CD4-positive, alpha-beta T cell treated with Interleukin-17A for 1 hour (primary cell): ENCODE measurements around the gene CSNK1G1.
"Not testable (repeated sequence)": the region's sequence is repeated elsewhere in the genome, so short reads cannot be mapped to it uniquely, and the experiment has no call there.

Source experiments
- DNase-seq: peaks from one replicate; pipeline ENCODE4 v3.0.0-alpha.2; 2020

CSNK1G1 gene

DNA sequence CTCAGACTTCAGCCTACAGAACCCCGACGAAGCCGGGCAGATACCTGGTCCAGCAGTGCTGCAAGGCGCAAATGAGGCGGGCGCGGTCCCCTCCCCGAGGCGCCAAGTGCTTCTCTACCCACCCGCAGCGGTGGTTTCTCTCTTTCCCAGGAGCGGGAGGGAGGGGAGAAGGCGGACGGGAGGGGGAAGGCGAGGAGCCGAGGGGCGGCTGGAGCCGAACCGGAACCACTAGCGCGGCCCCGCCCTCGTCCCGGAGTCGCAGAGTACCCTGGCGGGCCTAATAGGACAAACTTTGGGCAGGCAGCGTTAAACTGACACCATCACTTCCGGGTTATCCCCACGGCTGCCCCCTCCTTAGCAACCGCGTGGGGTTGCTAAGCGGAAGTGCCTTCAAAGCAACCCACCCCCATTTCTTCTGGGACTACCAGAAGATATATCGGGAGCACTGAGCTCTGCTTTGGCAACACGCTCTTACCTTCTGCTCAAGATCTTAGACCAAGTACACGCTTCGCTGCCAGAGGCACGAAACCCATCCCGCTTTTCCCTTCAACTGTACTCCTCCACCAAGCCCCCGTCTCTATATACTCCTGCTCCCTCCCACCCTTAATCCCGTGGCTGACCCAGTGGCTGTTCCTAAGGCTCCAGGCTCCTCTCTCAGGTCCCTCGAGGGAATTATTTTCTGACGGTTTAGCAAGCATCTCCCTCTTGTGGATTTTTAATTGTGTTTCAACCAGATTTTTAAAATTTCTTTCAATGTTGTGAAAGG lies at the start of gene CSNK1G1:
CSNK1G1 (minus strand) TSS at position 230 of the 766 bp plus-strand sequence. CDS start 55,674 bp downstream, outside the sequence.
- DNase-seq, result peak; percentile 95

- no peak for DNase-seq
These were observed 44.6 kb upstream of the CSNK1G1 start for GRCh38 chr15:64400583-64400982.

GRCh38 chr15:64398575-64398974 lies 42.6 kb upstream of the CSNK1G1 start:
- DNase-seq, result no peak

- DNase-seq, result no peak
These were observed 40.8 kb upstream of the CSNK1G1 start for GRCh38 chr15:64396789-64397188.

- DNase-seq, result not testable (repeated sequence)
These were observed 36.5 kb upstream of the CSNK1G1 start for GRCh38 chr15:64392471-64392870.

- no peak for DNase-seq
These were observed 33.1 kb upstream of the CSNK1G1 start for GRCh38 chr15:64389036-64389435.

- peak; percentile 97 for DNase-seq
These were observed 31.7 kb upstream of the CSNK1G1 start, which contains the start of gene TRIP4 for GRCh38 chr15:64387562-64388168. Gene TRIP4 (plus strand): TSS chr15:64387836. CDS start chr15:64387864, 28 bp downstream.

GRCh38 chr15:64386291-64386690 lies 30.3 kb upstream of the CSNK1G1 start:
- no peak for DNase-seq

DNA sequence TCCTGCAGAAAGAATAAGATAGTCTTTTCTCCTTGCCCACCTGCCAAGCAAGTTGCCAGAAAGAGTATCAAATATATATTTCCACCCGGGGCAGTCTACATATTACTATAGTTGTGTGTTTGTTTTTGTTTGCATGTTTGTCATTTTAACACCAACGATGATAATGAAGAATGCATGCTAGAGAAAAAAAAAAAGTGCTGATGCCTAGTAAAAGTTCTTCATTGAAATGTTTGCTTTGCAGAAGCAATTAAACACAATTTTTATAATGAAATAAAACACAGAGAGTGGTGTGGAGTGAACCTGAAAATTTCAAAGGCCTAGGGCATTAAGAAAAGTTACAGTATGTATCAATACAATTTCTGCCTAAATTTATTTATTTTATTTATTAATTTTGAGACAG lies 27.8 kb upstream of the CSNK1G1 start:
- no peak for DNase-seq

DNA sequence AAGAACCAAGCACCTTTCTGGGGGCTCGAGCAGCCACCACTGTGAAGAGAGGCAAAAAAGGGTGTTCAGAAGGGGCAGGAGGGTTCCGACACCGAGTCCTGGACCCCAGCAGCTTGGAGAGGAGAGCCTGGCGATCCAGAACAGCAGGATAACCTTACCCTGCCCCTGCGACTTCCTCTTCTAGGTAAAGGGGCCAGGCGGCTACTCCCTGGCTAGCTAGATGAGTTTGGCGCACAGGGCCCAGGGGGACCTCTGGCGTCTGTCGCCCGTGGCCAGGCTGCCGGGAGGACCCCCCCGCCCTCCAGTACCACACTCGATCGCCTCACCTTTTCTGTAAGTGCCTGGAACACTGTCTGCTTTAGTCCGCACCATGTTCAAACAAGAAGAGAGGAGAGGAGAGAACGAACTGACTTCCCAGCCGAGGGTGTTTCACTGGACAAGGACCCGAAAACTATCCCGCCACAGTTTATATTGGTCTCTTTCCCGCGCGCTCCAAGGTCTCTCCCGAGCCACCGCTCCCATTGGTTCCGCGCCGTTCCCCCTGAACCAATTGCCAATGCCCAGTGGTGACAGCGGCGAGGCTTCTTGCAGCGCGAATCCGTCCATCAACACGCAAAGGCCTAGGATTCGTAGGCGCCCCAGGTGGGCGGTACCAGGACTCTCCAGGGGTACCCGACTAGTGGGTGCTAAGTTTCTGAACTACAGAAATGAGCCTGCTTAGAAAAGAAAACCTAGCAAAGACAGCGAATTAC lies 25.2 kb upstream of the CSNK1G1 start, which contains the start of gene PCLAF:
PCLAF (minus strand) TSS at position 442 of the 752 bp plus-strand sequence; CDS start at position 372, 70 bp downstream.
- peak; percentile 93 for DNase-seq

DNA sequence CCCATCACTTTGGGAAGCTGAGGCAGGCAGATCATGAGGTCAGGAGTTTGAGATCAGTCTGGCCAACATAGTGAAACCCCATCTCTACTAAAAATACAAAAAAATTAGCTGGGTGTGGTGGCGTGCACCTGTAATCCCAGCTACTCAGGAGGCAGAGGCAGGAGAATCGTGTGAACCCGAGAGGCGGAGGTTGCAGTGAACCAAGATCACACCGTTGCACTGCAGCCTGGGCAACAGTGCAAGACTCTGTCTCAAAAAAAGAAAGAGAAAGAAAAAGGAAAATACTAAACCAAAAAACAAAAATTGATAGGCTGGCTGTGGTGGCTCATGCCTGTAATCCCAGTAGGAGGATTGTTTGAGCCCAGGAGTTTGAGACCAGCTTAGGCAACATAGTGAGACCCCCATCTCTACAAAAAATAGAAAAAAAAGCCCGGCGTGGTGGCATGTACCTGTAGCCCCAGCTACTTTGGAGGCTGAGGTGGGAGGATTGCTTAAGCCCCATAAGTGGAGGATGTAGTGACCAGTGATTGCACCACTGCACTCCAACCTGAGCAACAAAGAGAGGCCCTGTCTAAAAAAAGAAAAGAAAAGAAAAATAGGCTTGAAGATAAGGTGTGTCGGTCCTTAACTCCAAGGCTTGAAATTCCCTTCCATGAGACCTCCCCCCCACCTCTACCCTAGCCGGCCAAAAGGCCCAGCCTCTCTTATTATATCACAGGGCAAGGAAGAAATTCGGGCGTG lies 24.3 kb upstream of the CSNK1G1 start:
- DNase-seq, result not testable (repeated sequence)

- no peak for DNase-seq
These were observed 23.4 kb upstream of the CSNK1G1 start for GRCh38 chr15:64379216-64379960.

GRCh38 chr15:64373360-64373759 lies 17.4 kb upstream of the CSNK1G1 start:
- no peak for DNase-seq

DNA sequence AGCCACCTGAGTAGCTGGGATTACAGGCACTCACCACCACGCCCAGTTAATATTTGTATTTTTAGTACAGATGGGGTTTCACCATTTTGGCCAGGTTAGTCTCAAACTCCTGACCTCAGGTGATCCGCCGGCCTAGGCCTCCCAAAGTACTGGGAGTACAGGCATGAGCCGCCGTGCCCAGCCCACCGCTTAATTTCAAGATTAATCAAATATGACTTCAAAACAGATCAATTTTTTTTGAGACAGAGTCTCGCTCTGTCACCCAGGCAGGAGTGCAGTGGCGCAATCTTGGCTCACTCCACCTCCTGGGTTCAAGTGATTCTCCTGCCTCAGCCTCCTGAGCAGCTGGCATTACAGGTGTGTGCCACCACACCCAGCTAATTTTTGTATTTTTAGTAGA lies 15.4 kb upstream of the CSNK1G1 start:
- not testable (repeated sequence) for DNase-seq

DNA sequence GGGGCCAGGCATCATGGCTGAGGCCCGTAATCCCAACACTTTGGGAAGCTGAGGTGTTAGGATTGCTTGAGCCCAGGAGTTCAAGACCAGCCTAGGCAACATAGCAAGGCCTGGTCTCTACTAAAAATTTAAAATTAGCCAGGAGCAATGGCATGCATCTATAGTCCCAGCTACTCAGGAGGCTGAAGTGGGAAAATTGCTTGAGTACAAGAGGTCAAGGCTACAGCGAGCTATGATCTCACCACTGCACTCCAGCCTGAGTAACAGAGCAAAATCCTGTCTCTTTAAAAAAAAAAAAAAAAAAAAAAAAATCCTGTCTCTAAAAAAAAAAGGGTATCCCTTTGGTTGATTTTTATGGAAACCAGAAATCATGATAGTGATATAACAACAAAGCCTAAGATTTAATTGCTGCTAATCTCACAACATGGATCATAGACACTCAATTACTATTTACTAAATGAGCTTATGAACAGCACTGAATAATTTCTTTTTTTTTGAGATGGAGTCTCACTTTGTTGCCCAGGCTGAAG lies 13.2 kb upstream of the CSNK1G1 start:
- no peak for DNase-seq

GRCh38 chr15:64361259-64361658 lies 5.3 kb upstream of the CSNK1G1 start:
- DNase-seq, result no peak

- DNase-seq, result no peak
These were observed 702 bp upstream of the CSNK1G1 start for GRCh38 chr15:64356710-64357040.

GRCh38 chr15:64355348-64355943 lies 527 bp downstream of the CSNK1G1 start:
- no peak for DNase-seq

DNA sequence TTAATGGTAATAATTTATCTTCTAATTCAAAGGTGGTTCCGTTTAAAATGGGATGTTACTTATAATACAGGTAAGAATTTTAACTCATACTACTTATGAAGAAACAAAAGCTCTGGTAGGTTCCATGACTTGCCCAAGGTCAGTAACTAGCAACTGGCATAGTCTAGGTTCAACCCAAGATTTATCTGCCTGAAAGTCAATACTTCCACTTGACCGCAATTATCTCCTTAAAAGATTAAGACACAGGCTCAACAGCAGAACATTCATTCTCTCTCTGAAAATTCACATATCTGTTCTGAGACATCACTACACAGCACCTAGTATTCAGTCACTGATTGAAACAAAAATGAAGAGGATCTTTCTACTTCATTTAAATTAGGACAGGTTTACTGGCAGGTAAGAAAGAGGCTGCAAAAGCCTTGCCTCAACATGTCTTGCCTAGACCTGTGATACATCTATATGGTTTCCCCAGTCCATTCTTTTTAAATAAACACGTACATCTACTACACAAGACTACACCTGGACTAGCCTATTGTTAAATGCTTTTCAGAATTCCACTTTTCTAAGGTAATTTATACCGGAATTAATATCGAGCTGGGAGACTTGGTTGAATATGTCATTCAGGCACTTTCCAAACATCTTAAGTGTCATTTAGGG lies 1.2 kb downstream of the CSNK1G1 start:
- no peak for DNase-seq

DNA sequence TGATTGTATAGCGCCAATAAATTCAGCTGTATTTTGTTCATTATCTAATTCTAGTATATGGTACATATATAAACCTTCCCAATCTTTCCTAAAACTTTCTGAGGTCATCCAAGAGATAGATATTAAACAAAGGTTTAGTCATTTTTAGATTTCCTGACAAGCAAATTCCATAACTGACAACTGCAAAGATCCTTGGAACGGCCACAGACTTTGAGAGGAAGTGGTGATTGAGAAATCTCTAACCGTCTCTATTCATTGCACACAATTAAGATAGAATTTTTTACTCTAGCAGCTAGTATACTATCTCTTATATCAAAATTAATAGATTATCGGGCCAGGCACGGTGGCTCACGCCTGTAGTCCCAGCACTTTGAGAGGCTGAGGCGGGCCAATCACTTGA lies 4.7 kb downstream of the CSNK1G1 start:
- DNase-seq, result no peak

DNA sequence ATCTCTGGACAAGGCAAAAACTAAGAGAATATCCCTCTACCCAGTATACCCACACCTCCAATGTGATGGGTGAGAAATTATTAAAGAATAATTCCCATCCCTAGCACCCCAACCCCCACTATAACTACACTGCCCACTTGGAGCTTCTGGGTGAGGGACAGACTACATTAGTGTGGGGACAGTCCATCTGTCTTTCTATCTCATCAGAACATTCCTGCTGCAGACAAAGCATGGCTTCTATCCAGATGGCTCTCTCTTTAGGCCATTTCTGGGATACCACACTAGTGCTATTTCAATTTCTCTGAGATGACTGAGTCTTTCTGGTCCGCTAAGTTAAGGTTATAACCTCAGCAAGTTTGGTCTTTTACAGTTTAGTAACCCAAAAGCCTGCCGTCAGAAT lies 6.6 kb downstream of the CSNK1G1 start:
- DNase-seq, result no peak
